Effector CD8-positive, alpha-beta T cell (primary cell): ENCODE data around the gene UGT1A6.
"Not testable (repeated sequence)": the region's sequence is repeated elsewhere in the genome, so short reads cannot be mapped to it uniquely, and the experiment has no call there.

Source experiments
- DNase-seq: peaks from one replicate; lab custom pipeline; 2025; lab: John Stamatoyannopoulos, UW

UGT1A6 gene

DNA sequence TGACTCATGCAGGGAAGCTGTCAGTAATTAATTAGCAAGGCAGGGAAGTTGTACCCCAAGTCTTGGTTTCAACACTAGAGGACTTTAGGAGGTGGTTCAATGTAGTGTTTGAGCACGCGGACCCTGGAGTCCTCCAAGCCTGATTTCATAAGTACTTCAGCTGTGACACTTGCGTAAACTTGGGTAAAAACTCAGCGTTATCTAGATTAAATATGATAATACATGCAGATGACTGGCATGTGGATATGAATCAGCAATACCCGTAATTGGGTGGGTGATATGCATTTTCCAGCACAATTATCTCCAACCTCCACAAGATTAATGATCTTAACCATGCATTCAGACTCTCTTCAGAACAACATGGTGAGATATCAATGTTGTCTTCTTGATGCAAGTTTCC is 5.8 kb upstream of the UGT1A6 start:
- DNase-seq = no peak

DNA sequence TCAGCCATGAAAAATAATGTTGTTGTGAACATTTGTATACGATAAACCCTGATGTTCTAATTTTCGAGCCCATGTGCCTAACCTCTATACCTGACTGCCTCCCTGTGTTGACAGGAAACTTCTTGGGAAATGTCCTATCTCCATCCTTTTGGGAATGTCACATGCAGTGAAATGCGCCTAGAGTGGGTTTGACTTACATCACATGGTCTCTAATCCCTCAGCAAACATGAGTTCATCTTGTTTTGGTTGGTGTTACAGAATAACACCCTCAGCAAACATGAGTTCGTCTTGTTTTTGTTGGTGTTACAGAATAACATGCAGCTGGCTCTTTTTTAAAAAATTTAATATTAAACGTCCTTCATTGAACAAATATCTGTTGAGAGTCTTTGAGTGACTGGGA is 4.3 kb upstream of the UGT1A6 start:
- DNase-seq = no peak

DNA sequence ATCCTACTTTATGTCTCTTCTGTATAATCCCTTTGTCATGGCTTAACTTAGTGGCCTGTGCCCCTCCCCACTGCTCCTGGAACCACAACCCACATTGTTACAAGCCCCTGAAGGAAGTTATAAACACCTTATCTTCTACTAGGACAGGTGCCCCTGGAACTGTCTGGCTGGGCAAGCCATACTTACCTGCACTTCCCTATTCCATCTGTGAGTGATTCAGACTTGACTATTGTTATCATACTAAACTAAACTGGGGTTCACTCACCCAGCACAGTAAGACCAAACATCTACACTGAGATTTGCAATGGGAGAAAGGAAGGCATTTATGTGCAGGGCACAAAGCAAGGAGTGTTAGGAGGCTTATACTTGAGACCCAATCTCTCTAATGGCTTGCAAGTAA is 3.7 kb upstream of the UGT1A6 start:
- no peak for DNase-seq

DNA sequence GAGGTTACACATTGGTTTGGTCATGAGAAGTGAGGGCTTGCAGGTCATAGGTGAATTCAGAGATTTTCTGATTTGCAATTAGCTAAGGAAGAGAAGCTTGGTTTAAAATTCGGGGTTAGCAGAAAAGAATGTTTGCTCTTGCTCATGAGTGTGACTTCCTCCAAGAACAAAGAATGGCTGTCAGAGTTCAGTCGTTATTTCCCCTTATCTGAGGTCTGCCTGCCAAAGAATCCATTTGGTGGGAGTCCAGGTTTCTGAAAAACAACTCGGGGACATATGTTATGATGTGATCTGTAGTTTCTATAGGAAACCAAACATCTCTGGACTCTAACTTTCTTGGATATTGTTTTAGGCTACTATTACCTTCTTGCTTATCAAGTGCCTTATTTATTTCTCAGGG is 3.2 kb upstream of the UGT1A6 start:
- DNase-seq = no peak

DNA sequence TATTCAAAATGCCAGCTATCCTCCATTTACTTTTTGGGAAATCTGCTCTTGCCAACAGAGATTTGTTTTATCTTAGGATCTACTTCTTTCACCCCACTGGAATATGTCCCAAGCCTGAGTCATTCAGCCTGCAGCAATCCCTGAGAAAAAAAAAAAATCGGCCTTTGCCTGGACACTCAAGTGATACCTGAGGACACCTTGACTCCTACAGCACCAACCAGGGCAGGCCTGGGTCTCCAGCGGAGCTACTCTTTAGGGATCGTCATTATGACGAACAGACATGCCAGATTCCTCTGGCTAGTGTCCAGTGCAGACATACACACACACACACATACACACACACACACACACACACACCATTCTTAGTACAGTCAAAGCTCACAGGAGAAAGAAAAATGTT is 2.2 kb upstream of the UGT1A6 start:
- no peak for DNase-seq

DNA sequence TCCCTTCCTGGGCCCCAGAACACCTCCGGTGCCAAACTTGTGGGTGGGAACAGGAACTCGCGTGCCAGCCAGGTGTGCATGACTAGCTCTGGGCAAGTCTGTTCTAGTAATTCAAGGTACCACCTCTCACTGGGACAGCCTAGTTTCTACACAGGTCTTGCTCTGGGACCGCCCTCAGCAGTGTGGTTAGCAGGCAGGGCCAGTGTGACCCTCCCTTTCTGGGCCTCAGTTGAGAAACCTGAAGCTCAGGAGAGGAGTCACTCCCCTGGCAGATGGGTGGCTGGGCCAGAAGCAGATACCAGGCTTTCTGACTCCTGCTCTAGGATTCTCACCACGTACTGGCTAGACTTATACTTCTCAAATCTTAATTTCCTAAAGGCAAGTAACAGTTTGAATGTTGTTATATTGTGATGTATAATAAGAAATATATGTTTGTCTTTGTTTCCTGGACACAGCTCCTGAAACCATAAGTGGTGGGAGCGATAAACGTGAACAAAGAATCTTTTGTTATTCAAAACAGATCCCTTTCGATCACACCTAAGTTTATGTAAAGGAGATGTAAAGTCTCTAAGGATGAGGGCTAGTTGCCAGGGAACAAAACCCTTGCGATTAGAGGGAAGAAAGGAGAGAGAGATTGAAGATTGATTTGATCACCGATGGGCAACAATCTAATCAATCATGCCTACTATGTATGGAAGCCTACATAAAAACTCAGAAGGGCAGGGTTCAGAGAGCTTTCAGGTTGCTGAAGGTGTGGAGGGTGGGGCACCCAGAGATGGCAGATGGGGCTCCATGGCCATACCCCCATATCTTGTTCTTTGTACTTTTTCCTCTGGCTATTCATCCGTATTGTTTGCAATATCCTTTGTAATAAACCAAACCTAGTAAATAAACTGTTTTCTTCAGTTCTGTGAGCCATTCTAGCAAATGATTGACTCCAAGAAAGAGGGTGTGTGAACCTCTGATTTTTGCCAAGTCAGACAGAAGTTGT is 952 bp upstream of the UGT1A6 start:
- no peak for DNase-seq

DNA sequence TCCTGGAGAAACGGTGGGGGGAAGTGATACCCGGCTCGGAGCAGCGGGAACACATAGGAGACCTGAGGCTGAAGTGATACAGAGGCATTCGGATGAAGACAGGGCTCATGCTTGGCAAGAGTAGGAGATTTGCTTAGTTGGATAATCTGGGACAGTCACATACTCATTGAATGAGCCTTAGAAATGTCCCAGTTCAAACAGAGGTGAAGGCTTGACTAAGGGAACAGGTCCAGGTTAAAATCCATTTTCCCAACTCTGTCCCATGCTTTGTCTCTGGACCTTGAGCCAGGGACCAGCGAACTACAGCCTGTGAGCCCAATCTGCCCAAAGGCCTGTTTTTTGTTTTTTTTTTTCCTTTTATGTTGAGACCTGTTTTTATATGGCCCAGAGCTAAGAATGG is 1.3 kb downstream of the UGT1A6 start:
- DNase-seq = no peak

DNA sequence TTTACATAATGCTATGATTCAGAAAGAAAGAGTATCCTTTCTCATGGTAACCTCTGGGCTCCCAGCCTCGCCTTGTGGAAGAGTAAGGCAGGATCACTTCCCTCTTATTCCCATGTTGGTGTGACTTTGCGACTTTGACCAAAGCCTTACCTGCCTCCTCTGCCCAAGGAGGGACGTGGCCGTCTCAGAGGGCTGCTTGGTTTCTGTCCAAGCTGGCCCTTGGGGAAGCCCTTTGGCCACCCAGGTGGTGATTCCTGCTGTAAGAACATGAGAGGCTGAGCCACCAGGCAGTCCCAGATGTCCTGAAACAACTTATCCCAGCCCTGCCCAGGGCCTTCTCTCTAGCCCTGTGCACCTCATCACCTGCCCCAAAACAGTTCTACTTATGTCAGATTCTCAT is 6.0 kb downstream of the UGT1A6 start:
- DNase-seq = no peak

DNA sequence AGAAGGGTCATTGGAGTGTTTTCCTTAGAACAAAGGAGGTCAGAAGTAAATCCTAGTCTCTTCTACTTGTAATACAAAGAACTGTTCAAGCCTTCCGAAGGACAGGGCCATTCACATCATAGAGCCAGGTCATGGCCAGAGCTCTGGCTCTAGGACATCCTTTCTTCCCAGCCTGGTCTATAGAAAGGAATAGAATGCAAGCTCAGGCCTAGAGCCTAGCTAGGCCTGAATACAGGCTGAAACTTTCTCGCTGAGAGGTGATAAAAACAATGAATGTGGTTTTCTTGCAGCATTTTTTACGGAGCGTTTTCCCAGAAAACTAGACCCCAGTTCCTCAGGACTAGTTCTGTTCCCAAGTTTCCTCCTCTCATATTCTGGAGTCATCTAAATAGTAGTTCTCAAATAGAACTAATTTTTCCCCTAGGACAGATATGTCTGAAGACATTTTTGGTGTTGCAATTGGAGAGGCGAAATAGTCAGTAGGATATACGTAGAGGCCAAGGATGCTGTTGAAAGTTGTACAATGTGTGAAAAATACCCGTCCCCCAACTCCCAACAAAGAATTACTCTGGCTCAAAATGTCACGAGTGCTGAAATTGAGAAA is 6.8 kb downstream of the UGT1A6 start:
- DNase-seq = no peak

DNA sequence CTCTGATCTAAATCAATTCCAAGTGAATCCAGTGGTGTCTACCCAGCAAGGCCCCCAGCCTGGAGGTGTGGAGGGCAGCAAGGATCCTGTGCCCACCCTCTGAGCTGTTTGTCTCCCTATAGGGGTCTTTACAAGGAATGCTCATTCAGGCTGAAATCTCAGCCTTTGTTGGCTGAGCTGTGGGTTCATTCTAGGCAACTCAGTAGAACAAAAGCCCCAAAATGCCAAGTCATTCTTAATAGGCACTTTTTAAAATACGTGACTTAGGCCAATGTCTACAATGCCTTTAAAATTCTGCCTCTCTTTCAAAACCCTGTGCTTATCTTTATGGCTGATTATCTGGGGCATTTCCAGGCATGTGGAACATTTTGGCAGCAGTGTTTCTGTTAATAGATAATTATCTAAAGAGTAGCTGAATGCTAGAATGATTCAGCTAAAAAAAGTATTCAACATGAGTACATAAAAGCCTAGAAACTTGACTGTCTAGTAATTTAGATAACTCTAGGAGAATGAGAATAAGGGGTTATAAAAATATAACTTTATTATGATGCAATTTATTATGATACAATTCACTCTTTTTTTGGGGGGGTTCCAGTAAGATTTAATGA is 7.4 kb downstream of the UGT1A6 start:
- DNase-seq = no peak

DNA sequence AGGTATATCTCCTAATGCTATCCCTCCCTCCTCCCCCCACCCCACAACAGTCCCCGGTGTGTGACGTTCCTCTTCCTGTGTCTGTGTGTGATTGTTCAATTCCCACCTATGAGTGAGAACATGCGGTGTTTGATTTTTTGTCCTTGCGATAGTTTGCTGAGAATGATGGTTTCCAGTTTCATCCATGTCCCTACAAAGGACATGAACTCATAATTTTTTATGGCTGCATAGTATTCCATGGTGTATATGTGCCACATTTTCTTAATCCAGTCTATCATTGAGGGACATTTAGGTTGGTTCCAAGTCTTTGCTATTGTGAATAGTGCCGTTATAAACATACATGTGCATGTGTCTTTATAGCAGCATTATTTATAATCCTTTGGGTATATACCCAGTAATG is 8.2 kb downstream of the UGT1A6 start:
- not testable (repeated sequence) for DNase-seq

DNA sequence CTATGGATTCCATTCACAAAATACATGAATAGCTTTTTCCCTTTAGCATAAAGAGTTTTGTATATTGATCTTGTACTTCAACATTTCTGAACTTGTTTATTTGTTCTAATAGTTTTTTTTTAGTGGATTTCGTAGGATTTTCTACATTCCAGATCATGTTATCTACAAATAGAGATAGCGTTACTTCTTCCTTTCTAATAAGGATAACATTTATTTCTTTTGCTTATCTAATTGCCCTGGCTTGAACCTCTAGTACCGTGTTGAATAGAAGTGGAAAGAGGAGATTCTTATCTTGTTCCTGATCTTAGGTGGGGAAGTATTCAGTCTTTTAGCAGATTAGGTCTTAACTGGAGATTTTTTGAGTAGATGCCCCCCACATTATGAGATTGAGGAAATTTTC is 9.5 kb downstream of the UGT1A6 start:
- DNase-seq = no peak

DNA sequence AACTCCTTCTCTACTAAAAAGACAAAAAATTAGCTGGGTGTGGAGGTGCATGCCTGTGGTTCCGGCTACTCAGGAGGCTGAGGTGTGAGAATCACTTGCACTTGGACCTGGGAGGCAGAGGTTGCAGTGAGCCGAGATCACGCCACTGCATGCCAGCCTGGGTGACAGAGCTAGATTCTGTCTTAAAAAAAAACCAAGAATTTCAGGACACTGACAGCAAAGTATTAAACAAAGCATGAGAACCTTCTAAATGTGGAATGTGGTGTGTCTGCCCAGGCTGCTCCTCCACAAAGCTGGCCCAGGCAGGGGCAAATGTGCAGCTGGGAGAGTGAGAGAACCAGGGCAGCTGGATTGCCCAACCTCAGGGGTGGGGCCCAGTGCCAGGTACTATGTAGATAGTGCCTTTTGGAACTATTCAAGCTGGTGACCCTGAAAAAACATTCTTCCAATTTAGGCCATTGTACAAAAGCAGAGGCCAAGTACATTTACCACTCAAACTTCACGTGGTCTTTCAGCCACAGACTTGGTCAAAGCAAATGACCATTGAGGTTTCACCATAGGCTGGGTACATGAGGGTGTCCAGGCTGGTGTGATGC is 13.3 kb downstream of the UGT1A6 start:
- DNase-seq = no peak

DNA sequence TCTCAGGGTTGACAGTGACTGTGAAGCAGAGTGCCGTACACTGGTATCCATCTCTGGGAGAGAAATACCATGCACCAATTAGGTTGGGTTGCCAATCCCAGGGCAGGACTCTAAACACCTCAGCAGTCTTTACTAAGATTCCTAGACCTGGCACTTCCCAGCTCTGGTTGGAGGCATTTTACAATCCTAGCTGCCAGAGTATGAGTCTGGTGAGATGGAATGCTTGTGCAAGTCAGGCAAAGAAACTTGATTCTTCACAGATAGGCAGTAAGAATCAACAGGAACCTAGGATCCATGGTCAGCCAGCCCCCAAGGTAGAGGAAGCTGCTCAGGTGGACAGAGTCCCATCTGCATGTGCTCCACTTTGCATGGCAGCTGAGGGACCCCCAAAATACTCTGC is 14.0 kb downstream of the UGT1A6 start:
- no peak for DNase-seq

DNA sequence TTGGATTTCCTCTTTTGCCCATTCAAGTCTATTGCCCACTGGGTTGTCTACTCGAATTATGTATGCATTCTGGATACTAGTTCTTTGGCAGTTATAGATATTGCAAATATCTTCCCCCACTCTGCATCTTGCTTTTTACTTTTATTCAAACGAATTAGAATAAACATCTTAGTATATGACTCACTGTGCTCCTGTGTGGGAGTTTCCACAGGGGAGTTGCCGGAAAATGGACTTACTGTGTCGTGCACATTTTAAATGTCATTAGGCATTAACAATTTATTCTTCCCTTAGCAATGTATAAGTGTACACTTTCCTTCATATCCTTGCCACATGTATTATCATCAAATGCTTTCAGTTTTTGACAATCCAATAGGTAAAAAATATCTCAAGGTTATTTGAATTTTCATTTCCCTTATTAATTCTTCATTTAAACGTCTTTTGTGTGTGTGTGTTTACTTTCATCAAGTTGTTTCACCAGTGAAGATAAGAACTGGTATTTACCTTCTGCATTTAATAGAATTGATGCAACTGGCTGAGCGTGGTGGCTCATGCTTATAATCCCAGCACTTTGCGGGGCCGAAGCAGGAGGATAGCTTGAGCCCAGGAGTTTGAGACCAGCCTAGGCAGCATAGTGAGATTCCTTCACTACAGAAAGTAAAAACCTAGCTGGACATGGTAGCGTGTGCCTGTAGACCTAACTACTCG is 15.4 kb downstream of the UGT1A6 start:
- no peak for DNase-seq

DNA sequence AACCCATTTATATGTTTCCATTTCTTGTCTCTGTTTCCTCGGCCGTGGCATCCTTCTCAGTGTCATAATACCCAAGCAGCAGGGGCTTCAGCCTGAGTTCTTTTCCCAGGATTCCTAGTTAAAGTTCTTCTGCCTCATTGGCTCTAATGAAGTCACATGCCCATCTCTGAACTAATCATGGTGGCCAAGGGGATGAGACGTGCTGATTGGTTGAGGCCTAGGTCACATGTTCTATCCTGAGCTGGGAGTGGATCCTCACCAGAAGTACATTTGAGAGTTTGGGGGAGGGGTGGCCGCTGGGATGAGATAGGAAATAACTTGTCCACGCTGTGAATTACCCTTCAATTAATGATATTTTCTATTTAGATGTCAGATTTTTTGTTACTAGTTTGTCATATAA is 16.3 kb downstream of the UGT1A6 start:
- DNase-seq = no peak

DNA sequence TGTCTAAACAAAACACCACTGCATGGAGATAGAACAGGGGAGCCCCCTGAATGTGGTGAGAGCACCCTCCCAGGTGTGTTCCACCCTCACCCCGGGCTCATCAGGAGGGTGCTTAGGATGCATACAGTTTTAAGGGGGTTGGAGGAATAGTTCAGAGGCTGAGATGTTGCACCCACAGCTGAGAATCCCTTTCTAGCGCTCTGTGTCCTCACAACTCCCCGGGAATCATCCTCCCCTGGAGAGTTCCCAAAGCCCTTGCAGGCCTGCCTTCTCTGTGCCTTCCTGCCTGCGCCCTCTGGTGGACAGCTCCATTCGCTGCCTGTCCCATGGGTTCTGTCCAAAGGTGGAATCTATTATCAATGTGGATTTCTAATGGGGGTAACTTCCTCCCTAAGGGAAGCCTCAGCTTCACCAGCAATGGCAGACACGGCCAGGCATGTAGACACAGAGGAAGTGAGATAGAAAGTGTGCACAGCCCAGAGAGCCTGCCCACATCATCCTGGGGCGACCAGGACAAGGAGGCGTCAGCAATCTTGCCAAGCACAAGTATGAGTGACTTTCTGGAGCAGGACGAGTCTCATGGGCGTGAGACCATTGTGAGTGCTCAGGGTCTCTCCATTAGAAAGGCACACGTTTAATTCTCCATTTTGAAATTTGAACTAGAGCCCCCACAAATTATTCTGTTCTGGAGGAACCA is 18.8 kb downstream of the UGT1A6 start:
- DNase-seq = peak; percentile 35

DNA sequence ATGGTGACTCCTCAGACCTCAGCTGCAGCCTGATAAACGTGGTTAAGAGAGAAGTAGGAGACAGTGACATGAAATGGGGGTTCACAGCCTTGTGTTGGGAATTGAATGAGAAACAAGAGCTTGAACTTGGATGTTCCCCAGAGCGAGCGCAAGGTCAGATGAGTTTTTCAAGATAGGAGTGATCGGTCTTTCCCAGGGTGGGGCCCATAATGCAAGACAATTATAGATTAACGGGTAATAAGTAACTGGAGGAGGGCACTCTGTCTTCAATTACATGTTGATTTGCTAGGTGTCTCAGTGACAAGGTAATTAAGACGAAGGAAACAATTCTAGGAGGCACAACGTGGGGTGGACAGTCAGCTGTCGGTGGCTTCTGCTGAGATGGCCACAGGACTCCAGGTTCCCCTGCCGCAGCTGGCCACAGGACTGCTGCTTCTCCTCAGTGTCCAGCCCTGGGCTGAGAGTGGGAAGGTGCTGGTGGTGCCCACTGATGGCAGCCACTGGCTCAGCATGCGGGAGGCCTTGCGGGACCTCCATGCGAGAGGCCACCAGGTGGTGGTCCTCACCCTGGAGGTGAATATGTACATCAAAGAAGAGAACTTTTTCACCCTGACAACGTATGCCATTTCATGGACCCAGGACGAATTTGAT is 20.0 kb downstream of the UGT1A6 start, which contains the start of gene UGT1A5:
UGT1A5 (plus strand) TSS at position 297 of the 651 bp plus-strand sequence; CDS start at position 382, 85 bp downstream.
- DNase-seq = no peak

DNA sequence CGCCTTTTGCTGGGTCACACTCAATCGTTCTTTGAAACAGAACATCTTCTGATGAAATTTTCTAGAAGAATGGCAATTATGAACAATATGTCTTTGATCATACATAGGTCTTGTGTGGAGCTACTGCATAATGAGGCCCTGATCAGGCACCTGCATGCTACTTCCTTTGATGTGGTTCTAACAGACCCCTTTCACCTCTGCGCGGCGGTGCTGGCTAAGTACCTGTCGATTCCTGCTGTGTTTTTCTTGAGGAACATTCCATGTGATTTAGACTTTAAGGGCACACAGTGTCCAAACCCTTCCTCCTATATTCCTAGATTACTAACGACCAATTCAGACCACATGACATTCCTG is 20.5 kb downstream of the UGT1A6 start:
- no peak for DNase-seq

DNA sequence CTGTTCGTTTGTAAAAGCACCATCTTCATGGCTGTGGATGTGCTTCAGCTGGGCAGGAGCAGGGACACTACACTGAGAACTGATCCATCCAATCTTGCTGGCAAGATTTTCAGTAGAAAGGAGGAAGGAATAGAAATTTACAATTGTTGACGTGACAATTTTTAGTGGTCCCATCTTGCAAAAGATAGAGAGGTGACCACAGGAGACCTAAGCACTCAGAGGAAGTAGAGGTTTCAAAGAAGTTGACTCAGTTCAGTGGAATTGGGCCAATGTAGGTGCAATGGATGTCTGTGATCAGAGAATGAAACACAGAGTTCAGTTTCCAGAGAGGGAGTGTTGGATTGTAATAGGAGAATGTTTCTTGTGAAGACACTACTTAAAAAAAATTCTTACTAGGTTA is 21.4 kb downstream of the UGT1A6 start:
- no peak for DNase-seq

DNA sequence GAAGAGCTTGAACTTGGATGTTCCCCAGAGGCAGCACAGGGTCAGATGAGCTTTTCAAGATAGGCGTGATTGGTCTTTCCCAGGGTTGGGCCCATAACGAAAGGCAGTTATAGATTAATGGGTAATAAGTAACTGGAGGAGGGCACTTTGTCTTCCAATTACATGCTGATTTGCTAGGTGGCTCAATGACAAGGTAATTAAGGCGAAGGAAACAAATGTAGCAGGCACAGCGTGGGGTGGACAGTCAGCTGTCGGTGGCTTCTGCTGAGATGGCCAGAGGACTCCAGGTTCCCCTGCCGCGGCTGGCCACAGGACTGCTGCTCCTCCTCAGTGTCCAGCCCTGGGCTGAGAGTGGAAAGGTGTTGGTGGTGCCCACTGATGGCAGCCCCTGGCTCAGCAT is 25.9 kb downstream of the UGT1A6 start, which contains the start of gene UGT1A4:
UGT1A4 (plus strand) TSS at position 185 of the 400 bp plus-strand sequence; CDS start at position 270, 85 bp downstream.
- no peak for DNase-seq
